GM23338 (cell line): ENCODE results near the gene AFAP1. TPM values are rescaled to one million over a fixed set of nuclear protein-coding genes. Genes with fewer than 3 reads are reported as not detected.

ENCODE experiments used
- ATAC-seq: fragments of 200-7000 bp; cut with Tn5 transposase; 3 replicates; pipeline ENCODE4 v1.9.1; 2020
- DNase-seq: peaks from one replicate; pipeline ENCODE4 v3.0.0-alpha.2; 2015; ENCODE audit warnings: low spot score
- H2AFZ ChIP-seq: fragments of 200-600 bp; sonication (generic); 2 replicates; pipeline ENCODE4 v1.8.0; 2016; ENCODE audit warnings: antibody characterized with exemption, mild to moderate bottlenecking, moderate library complexity
- H3F3A ChIP-seq: fragments of 200-600 bp; sonication (generic); replicated peaks from 2 replicates; pipeline ENCODE4 v1.8.0; 2017; ENCODE audit warnings: antibody characterized with exemption, mixed run types, low read depth
- H3K27ac ChIP-seq: fragments of 200-600 bp; sonication (generic); 2 replicates; pipeline ENCODE4 v1.6.1; 2016; ENCODE audit warnings: low read depth
- H3K27me3 ChIP-seq: fragments of 200-600 bp; sonication (generic); 2 replicates; pipeline ENCODE4 v1.8.0; 2016; ENCODE audit warnings: mild to moderate bottlenecking, mixed run types, moderate library complexity; ENCODE audit not compliant: insufficient read depth
- H3K36me3 ChIP-seq: fragments of 200-600 bp; sonication (generic); 2 replicates; pipeline ENCODE4 v1.8.0; 2016; ENCODE audit warnings: mild to moderate bottlenecking; ENCODE audit not compliant: insufficient read depth
- H3K4me1 ChIP-seq: fragments of 200-600 bp; sonication (generic); 2 replicates; pipeline ENCODE4 v1.8.0; 2016; ENCODE audit warnings: mild to moderate bottlenecking, moderate library complexity; ENCODE audit not compliant: insufficient read depth
- H3K4me2 ChIP-seq: fragments of 200-600 bp; sonication (generic); 2 replicates; pipeline ENCODE4 v1.7.1; 2017; ENCODE audit warnings: mixed run types
- H3K4me3 ChIP-seq: fragments of 200-600 bp; sonication (generic); 2 replicates; pipeline ENCODE4 v1.6.1; 2016; ENCODE audit warnings: mixed run types
- H3K79me2 ChIP-seq: fragments of 200-600 bp; sonication (generic); replicated peaks from 2 replicates; pipeline ENCODE4 v1.8.0; 2017; ENCODE audit warnings: mild to moderate bottlenecking; ENCODE audit not compliant: insufficient read depth
- H3K9me2 ChIP-seq: fragments of 200-600 bp; sonication (generic); 2 replicates; pipeline ENCODE4 v1.8.0; 2017; ENCODE audit not compliant: insufficient read depth
- H4K20me1 ChIP-seq: fragments of 200-600 bp; sonication (generic); replicated peaks from 2 replicates; pipeline ENCODE4 v1.8.0; 2017; ENCODE audit warnings: mild to moderate bottlenecking; ENCODE audit not compliant: insufficient read depth
- H3K27ac Mint-ChIP-seq: 2 replicates; pipeline ENCODE4 v1.8.0; 2020; ENCODE audit warnings: inconsistent platforms, mild to moderate bottlenecking, moderate library complexity, mixed read lengths
- H3K27me3 Mint-ChIP-seq: 3 replicates; pipeline ENCODE4 v1.8.0; 2022; ENCODE audit warnings: low read depth, mild to moderate bottlenecking, moderate library complexity, mixed read lengths, inconsistent platforms; ENCODE audit not compliant: insufficient read depth, poor library complexity
- H3K36me3 Mint-ChIP-seq: 3 replicates; pipeline ENCODE4 v1.8.0; 2021; ENCODE audit warnings: low read depth, mild to moderate bottlenecking, inconsistent platforms, moderate library complexity, mixed read lengths
- H3K4me1 Mint-ChIP-seq: 3 replicates; pipeline ENCODE4 v1.8.0; 2020; ENCODE audit warnings: mild to moderate bottlenecking, inconsistent platforms, mixed read lengths
- H3K4me3 Mint-ChIP-seq: 3 replicates; pipeline ENCODE4 v1.8.0; 2021; ENCODE audit warnings: moderate library complexity, mild to moderate bottlenecking, inconsistent platforms, mixed read lengths
- H3K9me3 Mint-ChIP-seq: 3 replicates; pipeline ENCODE4 v1.8.0; 2020; ENCODE audit warnings: moderate library complexity, mild to moderate bottlenecking, inconsistent platforms, mixed read lengths
- CREB1 ChIP-seq: fragments of 250-450 bp; sonication (Bioruptor Pico); IDR thresholded peaks from 2 replicates; pipeline ENCODE4 v1.5.0; 2020; ENCODE audit warnings: low read depth, mild to moderate bottlenecking, moderate library complexity
- EZH2 ChIP-seq: fragments of 200-600 bp; sonication (generic); IDR thresholded peaks from one replicate; pipeline ENCODE4 v1.8.0; 2017; ENCODE audit warnings: antibody characterized with exemption, mild to moderate bottlenecking, low read depth; ENCODE audit not compliant: unreplicated experiment
- EZH2phosphoT487 ChIP-seq: fragments of 200-600 bp; sonication (generic); IDR thresholded peaks from one replicate; pipeline ENCODE4 v1.8.1; 2018; ENCODE audit warnings: antibody characterized with exemption; ENCODE audit not compliant: unreplicated experiment
- JUNB ChIP-seq: IDR thresholded peaks from one replicate; pipeline ENCODE4 v1.6.1; 2016; ENCODE audit warnings: antibody characterized with exemption; ENCODE audit not compliant: unreplicated experiment
- NANOG ChIP-seq: IDR thresholded peaks from 2 replicates; pipeline ENCODE4 v1.6.1; 2016; ENCODE audit warnings: antibody characterized with exemption, borderline replicate concordance
- POLR2AphosphoS5 ChIP-seq: IDR thresholded peaks from 2 replicates; pipeline ENCODE4 v1.6.1; 2016; ENCODE audit warnings: antibody characterized with exemption, low read depth
- STAT1 ChIP-seq: IDR thresholded peaks from one replicate; pipeline ENCODE4 v1.6.1; 2016; ENCODE audit warnings: antibody characterized with exemption; ENCODE audit not compliant: unreplicated experiment
- ZNF114 ChIP-seq: fragments of 250-450 bp; sonication (Bioruptor Pico); IDR thresholded peaks from 2 replicates; pipeline ENCODE4 v1.5.0; 2020; ENCODE audit warnings: mild to moderate bottlenecking, moderate library complexity
- ZNF331 ChIP-seq: fragments of 250-450 bp; sonication (Bioruptor Pico); IDR thresholded peaks from 2 replicates; pipeline ENCODE4 v1.5.0; 2020; ENCODE audit warnings: low read depth, mild to moderate bottlenecking, moderate library complexity
- polyA plus RNA-seq: library from polyadenylated mRNA; unstranded; fragments of >200 nt; fragmentation: Nextera tagmentation; extraction: Ambion mirVana; gene quantifications from 2 replicates; pipeline ENCODE4 v1.2.1, GENCODE V29; 2016
- total RNA-seq: library from RNA; depleted of rRNA; stranded (reverse); fragments of >200 nt; shearing (Covaris generic); gene quantifications from 2 replicates; pipeline ENCODE4 v1.2.3, GENCODE V29; 2014
- TF ChIP-seq, protein P1 (sequence below): fragments of 250-450 bp; sonication (Bioruptor Pico); IDR thresholded peaks from 2 replicates; pipeline ENCODE4 v1.5.0; 2020; ENCODE audit warnings: mild to moderate bottlenecking, moderate library complexity
- TF ChIP-seq, protein P2 (sequence below), 2 experiments: fragments of 200-600 bp in 1 of 2; sonication (generic) in 1 of 2; conservative IDR thresholded peaks; 2 replicates each; pipeline versions ENCODE4 v1.5.1 to v1.6.1; 2016 to 2017; ENCODE audit warnings: antibody characterized with exemption in 2 of 2, low read depth in 2 of 2, mild to moderate bottlenecking in 2 of 2, moderate library complexity in 1 of 2
- TF ChIP-seq, protein P3 (sequence below): IDR thresholded peaks from 2 replicates; pipeline ENCODE4 v1.6.1; 2016; ENCODE audit warnings: antibody characterized with exemption
- TF ChIP-seq, protein P4 (sequence below): IDR thresholded peaks from one replicate; pipeline ENCODE4 v1.6.1; 2018; ENCODE audit warnings: antibody characterized with exemption; ENCODE audit not compliant: unreplicated experiment

Gene AFAP1
- total and polyA plus RNA-seq, 2 experiments from 2014 or later: 6.5 to 21.5 TPM

DNA sequence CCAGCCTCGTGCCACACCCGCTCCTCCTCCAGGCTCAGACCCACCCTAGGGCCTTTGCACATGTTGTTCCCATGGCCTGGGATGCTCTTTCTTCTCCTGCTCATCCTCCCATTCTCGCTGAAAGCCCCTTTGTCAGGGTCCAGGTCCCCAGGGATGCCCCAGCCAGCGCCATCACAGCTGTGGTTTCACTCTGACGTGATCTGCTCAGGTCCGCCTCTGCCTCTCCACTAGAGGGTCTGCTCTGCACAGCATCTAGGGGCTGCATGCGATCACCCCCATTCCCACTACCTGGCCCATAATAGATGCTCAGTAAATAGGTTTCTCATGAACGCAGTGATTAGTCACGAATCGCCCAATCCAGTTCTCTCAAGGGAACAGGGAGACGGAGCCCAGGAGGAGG is 222.5 kb downstream of the AFAP1 start (continued):
- TF ChIP-seq, protein P1, sequence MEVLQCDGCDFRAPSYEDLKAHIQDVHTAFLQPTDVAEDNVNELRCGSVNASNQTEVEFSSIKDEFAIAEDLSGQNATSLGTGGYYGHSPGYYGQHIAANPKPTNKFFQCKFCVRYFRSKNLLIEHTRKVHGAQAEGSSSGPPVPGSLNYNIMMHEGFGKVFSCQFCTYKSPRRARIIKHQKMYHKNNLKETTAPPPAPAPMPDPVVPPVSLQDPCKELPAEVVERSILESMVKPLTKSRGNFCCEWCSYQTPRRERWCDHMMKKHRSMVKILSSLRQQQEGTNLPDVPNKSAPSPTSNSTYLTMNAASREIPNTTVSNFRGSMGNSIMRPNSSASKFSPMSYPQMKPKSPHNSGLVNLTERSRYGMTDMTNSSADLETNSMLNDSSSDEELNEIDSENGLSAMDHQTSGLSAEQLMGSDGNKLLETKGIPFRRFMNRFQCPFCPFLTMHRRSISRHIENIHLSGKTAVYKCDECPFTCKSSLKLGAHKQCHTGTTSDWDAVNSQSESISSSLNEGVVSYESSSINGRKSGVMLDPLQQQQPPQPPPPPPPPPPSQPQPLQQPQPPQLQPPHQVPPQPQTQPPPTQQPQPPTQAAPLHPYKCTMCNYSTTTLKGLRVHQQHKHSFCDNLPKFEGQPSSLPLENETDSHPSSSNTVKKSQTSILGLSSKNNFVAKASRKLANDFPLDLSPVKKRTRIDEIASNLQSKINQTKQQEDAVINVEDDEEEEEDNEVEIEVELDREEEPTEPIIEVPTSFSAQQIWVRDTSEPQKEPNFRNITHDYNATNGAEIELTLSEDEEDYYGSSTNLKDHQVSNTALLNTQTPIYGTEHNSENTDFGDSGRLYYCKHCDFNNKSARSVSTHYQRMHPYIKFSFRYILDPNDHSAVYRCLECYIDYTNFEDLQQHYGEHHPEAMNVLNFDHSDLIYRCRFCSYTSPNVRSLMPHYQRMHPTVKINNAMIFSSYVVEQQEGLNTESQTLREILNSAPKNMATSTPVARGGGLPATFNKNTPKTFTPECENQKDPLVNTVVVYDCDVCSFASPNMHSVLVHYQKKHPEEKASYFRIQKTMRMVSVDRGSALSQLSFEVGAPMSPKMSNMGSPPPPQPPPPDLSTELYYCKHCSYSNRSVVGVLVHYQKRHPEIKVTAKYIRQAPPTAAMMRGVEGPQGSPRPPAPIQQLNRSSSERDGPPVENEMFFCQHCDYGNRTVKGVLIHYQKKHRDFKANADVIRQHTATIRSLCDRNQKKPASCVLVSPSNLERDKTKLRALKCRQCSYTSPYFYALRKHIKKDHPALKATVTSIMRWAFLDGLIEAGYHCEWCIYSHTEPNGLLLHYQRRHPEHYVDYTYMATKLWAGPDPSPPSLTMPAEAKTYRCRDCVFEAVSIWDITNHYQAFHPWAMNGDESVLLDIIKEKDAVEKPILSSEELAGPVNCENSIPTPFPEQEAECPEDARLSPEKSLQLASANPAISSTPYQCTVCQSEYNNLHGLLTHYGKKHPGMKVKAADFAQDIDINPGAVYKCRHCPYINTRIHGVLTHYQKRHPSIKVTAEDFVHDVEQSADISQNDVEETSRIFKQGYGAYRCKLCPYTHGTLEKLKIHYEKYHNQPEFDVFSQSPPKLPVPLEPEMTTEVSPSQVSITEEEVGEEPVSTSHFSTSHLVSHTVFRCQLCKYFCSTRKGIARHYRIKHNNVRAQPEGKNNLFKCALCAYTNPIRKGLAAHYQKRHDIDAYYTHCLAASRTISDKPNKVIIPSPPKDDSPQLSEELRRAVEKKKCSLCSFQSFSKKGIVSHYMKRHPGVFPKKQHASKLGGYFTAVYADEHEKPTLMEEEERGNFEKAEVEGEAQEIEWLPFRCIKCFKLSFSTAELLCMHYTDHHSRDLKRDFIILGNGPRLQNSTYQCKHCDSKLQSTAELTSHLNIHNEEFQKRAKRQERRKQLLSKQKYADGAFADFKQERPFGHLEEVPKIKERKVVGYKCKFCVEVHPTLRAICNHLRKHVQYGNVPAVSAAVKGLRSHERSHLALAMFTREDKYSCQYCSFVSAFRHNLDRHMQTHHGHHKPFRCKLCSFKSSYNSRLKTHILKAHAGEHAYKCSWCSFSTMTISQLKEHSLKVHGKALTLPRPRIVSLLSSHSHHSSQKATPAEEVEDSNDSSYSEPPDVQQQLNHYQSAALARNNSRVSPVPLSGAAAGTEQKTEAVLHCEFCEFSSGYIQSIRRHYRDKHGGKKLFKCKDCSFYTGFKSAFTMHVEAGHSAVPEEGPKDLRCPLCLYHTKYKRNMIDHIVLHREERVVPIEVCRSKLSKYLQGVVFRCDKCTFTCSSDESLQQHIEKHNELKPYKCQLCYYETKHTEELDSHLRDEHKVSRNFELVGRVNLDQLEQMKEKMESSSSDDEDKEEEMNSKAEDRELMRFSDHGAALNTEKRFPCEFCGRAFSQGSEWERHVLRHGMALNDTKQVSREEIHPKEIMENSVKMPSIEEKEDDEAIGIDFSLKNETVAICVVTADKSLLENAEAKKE (CRISPR knock-in tag): no peak
- no peak for TF ChIP-seq ZNF331

DNA sequence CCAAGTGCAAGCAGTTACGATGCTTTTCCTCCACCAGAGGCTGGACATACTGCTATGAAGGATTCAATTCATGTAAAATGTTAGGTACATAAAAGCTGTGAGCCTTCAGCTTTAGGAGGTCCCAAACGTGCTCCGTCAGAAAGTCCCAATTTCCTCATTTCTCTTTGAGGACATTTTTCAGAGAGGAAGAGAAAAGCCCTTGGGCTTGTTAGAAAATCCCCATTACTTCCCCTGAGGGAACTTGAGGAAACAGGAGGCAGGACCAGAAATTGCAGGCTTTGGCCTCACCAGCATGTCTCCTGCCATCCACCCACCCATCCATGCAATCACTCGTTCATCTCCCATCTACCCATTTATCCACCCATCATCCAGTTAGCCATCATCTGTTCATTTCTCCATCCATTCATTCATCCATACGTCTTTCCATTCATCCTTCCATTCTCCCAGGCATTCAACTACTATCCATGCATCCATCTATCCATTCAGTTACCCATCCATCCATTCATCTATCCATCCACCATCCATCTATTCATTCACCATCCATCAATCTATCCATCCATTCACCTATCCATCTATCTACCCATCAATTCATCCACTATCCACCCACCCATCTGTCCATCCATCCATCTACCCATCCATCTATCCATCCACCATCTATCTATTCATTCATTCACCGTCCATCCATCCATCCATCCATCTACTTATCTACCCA is 223.5 kb downstream of the AFAP1 start:
- H3K4me2 ChIP-seq: no peak overlapping the region
- H3K4me3 ChIP-seq: no peak overlapping the region
- no peaks in the 10 kb centered on the region for H3K36me3 Mint-ChIP-seq
- DNase-seq (no peak), ATAC-seq (no peak)
- no peak overlapping the region for H2AFZ ChIP-seq
- no peaks in the 10 kb centered on the region for H3K36me3 ChIP-seq
- H3K4me3 Mint-ChIP-seq: no peak overlapping the region
- H3K27ac ChIP-seq: no peak overlapping the region
- no peaks in the 10 kb centered on the region for H3F3A ChIP-seq
- no peaks in the 10 kb centered on the region for H3K79me2 ChIP-seq
- no peaks in the 10 kb centered on the region for H3K27me3 ChIP-seq
- no peaks in the 10 kb centered on the region for H3K9me3 Mint-ChIP-seq
- H3K27me3 Mint-ChIP-seq: peaks cover 10% of the 10 kb centered on the region
- no peaks in the 10 kb centered on the region for H4K20me1 ChIP-seq
- 0 out of 3 replicates have a peak, but pooled peaks cover 2% of the 10 kb centered on the region for H3K4me1 Mint-ChIP-seq
- no peak overlapping the region for H3K27ac Mint-ChIP-seq
- H3K9me2 ChIP-seq: no peaks in the 10 kb centered on the region
- H3K4me1 ChIP-seq: no peaks in the 10 kb centered on the region; the same call in 1 of the 2 replicates
- no peak for TF ChIP-seq CREB1 (CRISPR knock-in tag)
- TF ChIP-seq ZNF331: no peak
- TF ChIP-seq STAT1: no peak
- TF ChIP-seq EZH2: no peak
- no peak for TF ChIP-seq EZH2phosphoT487
- no peak for TF ChIP-seq ZNF114
- no peak for TF ChIP-seq POLR2AphosphoS5
- TF ChIP-seq, protein P2, sequence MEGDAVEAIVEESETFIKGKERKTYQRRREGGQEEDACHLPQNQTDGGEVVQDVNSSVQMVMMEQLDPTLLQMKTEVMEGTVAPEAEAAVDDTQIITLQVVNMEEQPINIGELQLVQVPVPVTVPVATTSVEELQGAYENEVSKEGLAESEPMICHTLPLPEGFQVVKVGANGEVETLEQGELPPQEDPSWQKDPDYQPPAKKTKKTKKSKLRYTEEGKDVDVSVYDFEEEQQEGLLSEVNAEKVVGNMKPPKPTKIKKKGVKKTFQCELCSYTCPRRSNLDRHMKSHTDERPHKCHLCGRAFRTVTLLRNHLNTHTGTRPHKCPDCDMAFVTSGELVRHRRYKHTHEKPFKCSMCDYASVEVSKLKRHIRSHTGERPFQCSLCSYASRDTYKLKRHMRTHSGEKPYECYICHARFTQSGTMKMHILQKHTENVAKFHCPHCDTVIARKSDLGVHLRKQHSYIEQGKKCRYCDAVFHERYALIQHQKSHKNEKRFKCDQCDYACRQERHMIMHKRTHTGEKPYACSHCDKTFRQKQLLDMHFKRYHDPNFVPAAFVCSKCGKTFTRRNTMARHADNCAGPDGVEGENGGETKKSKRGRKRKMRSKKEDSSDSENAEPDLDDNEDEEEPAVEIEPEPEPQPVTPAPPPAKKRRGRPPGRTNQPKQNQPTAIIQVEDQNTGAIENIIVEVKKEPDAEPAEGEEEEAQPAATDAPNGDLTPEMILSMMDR (conservative IDR thresholded peaks at IDR 0.05; ENCODE audit: low read depth in 2 of 2): no peak
- TF ChIP-seq NANOG: no peak
- no peak for TF ChIP-seq JUNB
- TF ChIP-seq, protein P3, sequence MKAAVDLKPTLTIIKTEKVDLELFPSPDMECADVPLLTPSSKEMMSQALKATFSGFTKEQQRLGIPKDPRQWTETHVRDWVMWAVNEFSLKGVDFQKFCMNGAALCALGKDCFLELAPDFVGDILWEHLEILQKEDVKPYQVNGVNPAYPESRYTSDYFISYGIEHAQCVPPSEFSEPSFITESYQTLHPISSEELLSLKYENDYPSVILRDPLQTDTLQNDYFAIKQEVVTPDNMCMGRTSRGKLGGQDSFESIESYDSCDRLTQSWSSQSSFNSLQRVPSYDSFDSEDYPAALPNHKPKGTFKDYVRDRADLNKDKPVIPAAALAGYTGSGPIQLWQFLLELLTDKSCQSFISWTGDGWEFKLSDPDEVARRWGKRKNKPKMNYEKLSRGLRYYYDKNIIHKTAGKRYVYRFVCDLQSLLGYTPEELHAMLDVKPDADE: no peak
- TF ChIP-seq, protein P4, sequence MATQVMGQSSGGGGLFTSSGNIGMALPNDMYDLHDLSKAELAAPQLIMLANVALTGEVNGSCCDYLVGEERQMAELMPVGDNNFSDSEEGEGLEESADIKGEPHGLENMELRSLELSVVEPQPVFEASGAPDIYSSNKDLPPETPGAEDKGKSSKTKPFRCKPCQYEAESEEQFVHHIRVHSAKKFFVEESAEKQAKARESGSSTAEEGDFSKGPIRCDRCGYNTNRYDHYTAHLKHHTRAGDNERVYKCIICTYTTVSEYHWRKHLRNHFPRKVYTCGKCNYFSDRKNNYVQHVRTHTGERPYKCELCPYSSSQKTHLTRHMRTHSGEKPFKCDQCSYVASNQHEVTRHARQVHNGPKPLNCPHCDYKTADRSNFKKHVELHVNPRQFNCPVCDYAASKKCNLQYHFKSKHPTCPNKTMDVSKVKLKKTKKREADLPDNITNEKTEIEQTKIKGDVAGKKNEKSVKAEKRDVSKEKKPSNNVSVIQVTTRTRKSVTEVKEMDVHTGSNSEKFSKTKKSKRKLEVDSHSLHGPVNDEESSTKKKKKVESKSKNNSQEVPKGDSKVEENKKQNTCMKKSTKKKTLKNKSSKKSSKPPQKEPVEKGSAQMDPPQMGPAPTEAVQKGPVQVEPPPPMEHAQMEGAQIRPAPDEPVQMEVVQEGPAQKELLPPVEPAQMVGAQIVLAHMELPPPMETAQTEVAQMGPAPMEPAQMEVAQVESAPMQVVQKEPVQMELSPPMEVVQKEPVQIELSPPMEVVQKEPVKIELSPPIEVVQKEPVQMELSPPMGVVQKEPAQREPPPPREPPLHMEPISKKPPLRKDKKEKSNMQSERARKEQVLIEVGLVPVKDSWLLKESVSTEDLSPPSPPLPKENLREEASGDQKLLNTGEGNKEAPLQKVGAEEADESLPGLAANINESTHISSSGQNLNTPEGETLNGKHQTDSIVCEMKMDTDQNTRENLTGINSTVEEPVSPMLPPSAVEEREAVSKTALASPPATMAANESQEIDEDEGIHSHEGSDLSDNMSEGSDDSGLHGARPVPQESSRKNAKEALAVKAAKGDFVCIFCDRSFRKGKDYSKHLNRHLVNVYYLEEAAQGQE: no peak
